H9 (cell line): ENCODE data around the gene STAC. TPM values are rescaled to one million over a fixed set of nuclear protein-coding genes. Genes with fewer than 3 reads are reported as not detected.

Source experiments
- DNase-seq: peaks from one replicate; pipeline ENCODE4 v3.0.0-alpha.2; 2017
- H2AFZ ChIP-seq: one replicate; pipeline ENCODE4 v1.6.1; 2013; ENCODE audit warnings: mild to moderate bottlenecking, low read length, control low read depth, moderate library complexity
- H2AK5ac ChIP-seq: 2 replicates; pipeline ENCODE4 v1.6.1; 2013; ENCODE audit warnings: low read length, control low read depth, mixed read lengths; ENCODE audit not compliant: insufficient read length
- H2BK120ac ChIP-seq: one replicate; pipeline ENCODE4 v1.6.1; 2013; ENCODE audit warnings: low read depth, mild to moderate bottlenecking, low read length, control low read depth, inconsistent platforms; ENCODE audit not compliant: poor library complexity, severe bottlenecking
- H2BK12ac ChIP-seq: 2 replicates; pipeline ENCODE4 v1.6.1; 2013; ENCODE audit warnings: low read length, control low read depth, mixed read lengths, low read depth; ENCODE audit not compliant: insufficient read length
- H2BK15ac ChIP-seq: 2 replicates; pipeline ENCODE4 v1.6.1; 2013; ENCODE audit warnings: low read depth, low read length, control low read depth
- H2BK20ac ChIP-seq: one replicate; pipeline ENCODE4 v1.6.1; 2013; ENCODE audit warnings: low read depth, mild to moderate bottlenecking, low read length, control low read depth, inconsistent platforms; ENCODE audit not compliant: poor library complexity, severe bottlenecking
- H2BK5ac ChIP-seq: 2 replicates; pipeline ENCODE4 v1.6.1; 2013; ENCODE audit warnings: low read length, control low read depth, mixed read lengths; ENCODE audit not compliant: insufficient read length
- H3K14ac ChIP-seq: 2 replicates; pipeline ENCODE4 v1.6.1; 2013; ENCODE audit warnings: low read length, control low read depth; ENCODE audit not compliant: insufficient read depth
- H3K18ac ChIP-seq: 2 replicates; pipeline ENCODE4 v1.6.1; 2013; ENCODE audit warnings: low read depth, mild to moderate bottlenecking, mixed read lengths, low read length, control low read depth; ENCODE audit not compliant: insufficient read length
- H3K23ac ChIP-seq: 2 replicates; pipeline ENCODE4 v1.6.1; 2013; ENCODE audit warnings: low read length, control low read depth, mixed read lengths, low read depth; ENCODE audit not compliant: insufficient read length
- H3K23me2 ChIP-seq: 2 replicates; pipeline ENCODE4 v1.6.1; 2013; ENCODE audit warnings: low read depth, mild to moderate bottlenecking, mixed read lengths, low read length, control low read depth; ENCODE audit not compliant: insufficient read length, poor library complexity, severe bottlenecking
- H3K27ac ChIP-seq: 2 replicates; pipeline ENCODE4 v1.5.1; 2013; ENCODE audit warnings: low read length, control low read depth, mixed read lengths, low read depth; ENCODE audit not compliant: insufficient read length
- H3K27me3 ChIP-seq: 2 replicates; pipeline ENCODE4 v1.6.1; 2013; ENCODE audit warnings: low read length, control low read depth, inconsistent platforms; ENCODE audit not compliant: insufficient read depth
- H3K4ac ChIP-seq: 2 replicates; pipeline ENCODE4 v1.6.1; 2013; ENCODE audit warnings: low read depth, mild to moderate bottlenecking, control low read depth, inconsistent platforms, low read length, moderate library complexity
- H3K4me1 ChIP-seq: 2 replicates; pipeline ENCODE4 v1.6.1; 2013; ENCODE audit warnings: low read length, control low read depth, inconsistent platforms; ENCODE audit not compliant: insufficient read depth
- H3K4me2 ChIP-seq: 2 replicates; pipeline ENCODE4 v1.6.1; 2013; ENCODE audit warnings: low read length, control low read depth, mixed read lengths; ENCODE audit not compliant: insufficient read length, insufficient read depth
- H3K56ac ChIP-seq: 2 replicates; pipeline ENCODE4 v1.6.1; 2013; ENCODE audit warnings: low read depth, mild to moderate bottlenecking, mixed read lengths, low read length, control low read depth; ENCODE audit not compliant: insufficient read length
- H3K79me1 ChIP-seq: 2 replicates; pipeline ENCODE4 v1.6.1; 2013; ENCODE audit warnings: low read depth, mild to moderate bottlenecking, moderate library complexity, low read length, control low read depth, inconsistent platforms; ENCODE audit not compliant: insufficient read depth, poor library complexity, severe bottlenecking
- H3K79me2 ChIP-seq: 2 replicates; pipeline ENCODE4 v1.6.1; 2013; ENCODE audit warnings: low read length, control low read depth, inconsistent platforms; ENCODE audit not compliant: insufficient read depth
- H3K9ac ChIP-seq: 2 replicates; pipeline ENCODE4 v1.6.1; 2013; ENCODE audit warnings: low read length, control low read depth, mixed read lengths; ENCODE audit not compliant: insufficient read length; ENCODE audit errors: extremely low read depth
- H3K9me3 ChIP-seq: one replicate; pipeline ENCODE4 v1.6.1; 2013; ENCODE audit warnings: low read depth, low read length, inconsistent platforms; ENCODE audit not compliant: control insufficient read depth
- H3T11ph ChIP-seq: one replicate; pipeline ENCODE4 v1.6.1; 2013; ENCODE audit warnings: mild to moderate bottlenecking, low read length, control low read depth, inconsistent platforms
- H4K20me1 ChIP-seq: one replicate; pipeline ENCODE4 v1.6.1; 2013; ENCODE audit not compliant: control insufficient read depth, insufficient read length, insufficient read depth
- H4K5ac ChIP-seq: 2 replicates; pipeline ENCODE4 v1.6.1; 2013; ENCODE audit warnings: low read depth, mild to moderate bottlenecking, mixed read lengths, low read length, control low read depth; ENCODE audit not compliant: insufficient read length
- H4K8ac ChIP-seq: replicated peaks from 2 replicates; pipeline ENCODE4 v1.6.1; 2013; ENCODE audit warnings: low read length, control low read depth, mixed read lengths, low read depth; ENCODE audit not compliant: insufficient read length
- H4K91ac ChIP-seq: 2 replicates; pipeline ENCODE4 v1.6.1; 2013; ENCODE audit warnings: low read depth, mild to moderate bottlenecking, moderate library complexity, mixed read lengths, low read length, control low read depth; ENCODE audit not compliant: insufficient read length
- H3K27ac Mint-ChIP-seq, 3 experiments: 2 replicates in 2 of 3; 3 replicates in 1 of 3; pipeline ENCODE4 v1.8.0; 2020 to 2021; ENCODE audit warnings: mixed read lengths in 3 of 3, mild to moderate bottlenecking in 1 of 3, moderate library complexity in 1 of 3
- H3K27me3 Mint-ChIP-seq: 2 replicates; pipeline ENCODE4 v1.8.0; 2021; ENCODE audit warnings: low read depth, mild to moderate bottlenecking, moderate library complexity, mixed read lengths
- H3K36me3 Mint-ChIP-seq, 3 experiments: 2 replicates in 2 of 3; 3 replicates in 1 of 3; pipeline ENCODE4 v1.8.0; 2020 to 2021; ENCODE audit warnings: low read depth in 3 of 3, mixed read lengths in 3 of 3; ENCODE audit not compliant: insufficient read depth in 1 of 3
- H3K4me1 Mint-ChIP-seq, 2 experiments: 2 replicates each; pipeline ENCODE4 v1.8.0; 2020; ENCODE audit warnings: mixed read lengths in 2 of 2
- H3K4me3 Mint-ChIP-seq, 2 experiments: 2 replicates in 1 of 2; 3 replicates in 1 of 2; pipeline ENCODE4 v1.8.0; 2020 to 2021; ENCODE audit warnings: mild to moderate bottlenecking in 2 of 2, mixed read lengths in 2 of 2, moderate library complexity in 1 of 2
- H3K9me3 Mint-ChIP-seq, 2 experiments: 2 replicates in 1 of 2; 3 replicates in 1 of 2; pipeline ENCODE4 v1.8.0; 2020; ENCODE audit warnings: mild to moderate bottlenecking in 2 of 2, mixed read lengths in 2 of 2, moderate library complexity in 1 of 2
- CTCF ChIP-seq: fragments of 200-600 bp; sonication (generic); conservative IDR thresholded peaks from 3 replicates; pipeline ENCODE4 v1.8.0; 2021; ENCODE audit warnings: antibody characterized with exemption, mild to moderate bottlenecking
- WGBS: extraction: QIAGEN DNeasy Blood & Tissue Kit; methylation state at CpG from one replicate; pipeline ENCODE4 v1.1.7; 2013; ENCODE audit warnings: missing lambda C conversion rate, low lambda C conversion rate, mixed read lengths; ENCODE audit not compliant: insufficient read length; ENCODE audit errors: extremely low coverage; 5-methylcytosine and 5-hydroxymethylcytosine counted together
- total RNA-seq: library from RNA; stranded (reverse); gene quantifications from 2 replicates; pipeline ENCODE4 v1.2.1, GENCODE V29; 2021

Gene STAC
- total RNA-seq, 1 experiment from 2014 or later = 3.0 TPM

- H3K36me3 Mint-ChIP-seq = peaks cover 3 to 9% (median 7%) of the 10 kb centered on the region in 3 experiments
- Histone ChIP-seq H3K27me3 (no peaks in the 10 kb centered on the region), H3K4me2 (no peak overlapping the region), H3K27ac (no peak overlapping the region), H4K20me1 (no peaks in the 10 kb centered on the region), H3K18ac (no peak overlapping the region), H3K14ac (no peak overlapping the region), H3K4me1 (no peaks in the 10 kb centered on the region), H4K91ac (no peak overlapping the region), H3K56ac (no peak overlapping the region), H4K8ac (no peak overlapping the region), H3K4ac (no peak overlapping the region), H3K79me1 (no peaks in the 10 kb centered on the region), H3K23me2 (no peaks in the 10 kb centered on the region), H3T11ph (no peak overlapping the region), H3K79me2 (no peaks in the 10 kb centered on the region), H3K9me3 (no peaks in the 10 kb centered on the region), H4K5ac (no peak overlapping the region), H3K23ac (no peak overlapping the region), H2BK120ac (no peak overlapping the region), H2AK5ac (no peak overlapping the region), H2BK12ac (no peak overlapping the region), H2BK15ac (no peak overlapping the region), H2BK20ac (no peak overlapping the region), H2BK5ac (no peak overlapping the region), H3K9ac (no peak overlapping the region), H2AFZ (no peak overlapping the region)
- DNase-seq = no peak
- H3K4me3 Mint-ChIP-seq = no peak overlapping the region
- TF ChIP-seq CTCF = no peak
- H3K27me3 Mint-ChIP-seq = no peaks in the 10 kb centered on the region
- no CpG with 5 or more reads among the region's 2 CpGs for WGBS
- H3K27ac Mint-ChIP-seq = no peak overlapping the region
- H3K9me3 Mint-ChIP-seq = peaks cover 6% of the 10 kb centered on the region in 2 experiments; a peak in 4 of 5 replicates
- H3K4me1 Mint-ChIP-seq = peaks cover 5 to 16% of the 10 kb centered on the region in 2 experiments
Observed at GRCh38 chr3:36409862-36410261, 29.6 kb downstream of the STAC start.
